Cardiac muscle cell (in vitro differentiated cells and primary cell): Measurements from ENCODE around the gene CD8B. TPM values are rescaled to one million over a fixed set of nuclear protein-coding genes. Genes with fewer than 3 reads are reported as not detected.

Experiments
- DNase-seq, 2 donors: peaks; one replicate each; pipeline versions ENCODE4 v3.0.0 to v3.0.0-alpha.2; 2010 to 2017; ENCODE audit warnings: low read depth in 1 of 2, low spot score in 1 of 2
- H3K27ac ChIP-seq: fragments of 200-600 bp; sonication (generic); 2 replicates; pipeline ENCODE4 v1.5.1; 2016
- H3K27me3 ChIP-seq: fragments of 200-600 bp; sonication (generic); 2 replicates; pipeline ENCODE4 v1.6.0; 2016; ENCODE audit warnings: control low read depth
- H3K36me3 ChIP-seq: fragments of 200-600 bp; sonication (generic); 2 replicates; pipeline ENCODE4 v1.5.1; 2016; ENCODE audit warnings: control low read depth
- H3K4me1 ChIP-seq: fragments of 200-600 bp; sonication (generic); 2 replicates; pipeline ENCODE4 v1.8.1; 2017; ENCODE audit warnings: low read depth, mild to moderate bottlenecking, mixed run types
- H3K4me3 ChIP-seq: fragments of 200-600 bp; sonication (generic); 2 replicates; pipeline ENCODE4 v1.5.1; 2016; ENCODE audit warnings: mild to moderate bottlenecking
- H3K9me3 ChIP-seq: fragments of 200-600 bp; sonication (generic); 2 replicates; pipeline ENCODE4 v1.5.1; 2017; ENCODE audit warnings: low read depth, mild to moderate bottlenecking, control low read depth
- CTCF ChIP-seq: IDR thresholded peaks from 2 replicates; pipeline ENCODE4 v1.5.1; 2012; ENCODE audit warnings: low read depth, mild to moderate bottlenecking, low read length
- polyA plus RNA-seq: library from polyadenylated mRNA; unstranded; fragments of >200 nt; fragmentation: Nextera tagmentation; extraction: Ambion mirVana; gene quantifications from 2 replicates; pipeline ENCODE4 v1.2.1, GENCODE V29; 2016
- total RNA-seq: library from RNA; depleted of rRNA; stranded (reverse); fragments of >200 nt; gene quantifications from 2 replicates; pipeline ENCODE4 v1.2.3, GENCODE V29; 2016

The CD8B gene
- total and polyA plus RNA-seq, 2 experiments from 2014 or later = not detected

- H3K27ac ChIP-seq = no peak overlapping the region
- no peak for TF ChIP-seq CTCF
- no peak for DNase-seq
These were observed 55.4 kb downstream of the CD8B start for GRCh38 chr2:86806059-86806857.

GRCh38 chr2:86800856-86801567, 60.7 kb downstream of the CD8B start:
- TF ChIP-seq CTCF = no peak
- Histone ChIP-seq H3K27me3 (peaks cover 11% of the 10 kb centered on the region), H3K27ac (no peak overlapping the region), H3K4me3 (no peak overlapping the region), H3K36me3 (no peaks in the 10 kb centered on the region), H3K9me3 (no peaks in the 10 kb centered on the region), H3K4me1 (no peaks in the 10 kb centered on the region)
- DNase-seq = no peak

More at GRCh38 chr2:86806059-86806857, 55.4 kb downstream of the CD8B start:
- Histone ChIP-seq H3K4me3 (no peak overlapping the region), H3K36me3 (no peaks in the 10 kb centered on the region), H3K9me3 (no peaks in the 10 kb centered on the region), H3K27me3 (peaks cover 20% of the 10 kb centered on the region), H3K4me1 (no peaks in the 10 kb centered on the region)

- H3K4me3 ChIP-seq = no peak overlapping the region
- no peak overlapping the region for H3K27ac ChIP-seq
- no peaks in the 10 kb centered on the region for H3K4me1 ChIP-seq
- H3K9me3 ChIP-seq = no peaks in the 10 kb centered on the region
- DNase-seq = no peak
- no peak for TF ChIP-seq CTCF
- H3K36me3 ChIP-seq = no peaks in the 10 kb centered on the region
- H3K27me3 ChIP-seq = peaks cover 57% of the 10 kb centered on the region
These were observed 66.8 kb downstream of the CD8B start for GRCh38 chr2:86794861-86795260.

GRCh38 chr2:86793752-86794151, 67.9 kb downstream of the CD8B start:
- no peak overlapping the region for H3K27ac ChIP-seq
- H3K36me3 ChIP-seq = no peaks in the 10 kb centered on the region
- peaks cover 68% of the 10 kb centered on the region for H3K27me3 ChIP-seq
- no peak for DNase-seq
- no peak overlapping the region for H3K4me3 ChIP-seq
- H3K9me3 ChIP-seq = no peaks in the 10 kb centered on the region
- no peak for TF ChIP-seq CTCF
- H3K4me1 ChIP-seq = no peaks in the 10 kb centered on the region

GRCh38 chr2:86791573-86791972, 70.1 kb downstream of the CD8B start:
- Histone ChIP-seq H3K4me3 (no peak overlapping the region), H3K4me1 (no peaks in the 10 kb centered on the region), H3K36me3 (no peaks in the 10 kb centered on the region), H3K9me3 (no peaks in the 10 kb centered on the region), H3K27ac (no peak overlapping the region), H3K27me3 (peaks cover 87% of the 10 kb centered on the region)
- no peak for TF ChIP-seq CTCF
- DNase-seq = no peak
